Nucleus accumbens (tissue), 56 donors: ENCODE results near the gene DPP8.
A peak's percentile ranks its signal among the peaks of the same experiment; 100 is the strongest.

Experiments
- DNase-seq, 56 donors: peaks; one replicate each; lab custom pipeline; 2025; lab: John Stamatoyannopoulos, UW

DPP8 gene

DNA sequence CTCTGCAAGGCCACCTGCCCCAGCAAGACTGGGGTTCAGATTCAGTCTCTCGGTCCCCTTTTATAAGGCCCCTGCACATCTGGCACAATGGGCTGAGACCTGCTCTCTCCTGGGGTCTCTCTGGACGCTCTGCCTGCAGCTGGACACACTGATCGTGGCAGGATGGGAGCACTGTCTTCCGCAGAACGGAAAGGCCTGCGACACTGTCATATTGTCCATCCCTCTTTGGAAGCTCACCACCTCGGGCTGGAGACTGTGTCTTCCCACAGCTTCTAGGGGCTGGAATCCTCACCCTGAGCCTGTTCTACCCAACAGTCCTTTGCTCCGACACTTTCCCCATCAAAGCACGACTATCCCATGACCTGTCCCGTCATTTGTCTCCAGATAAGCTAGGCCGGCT is 83.3 kb downstream of the DPP8 start:
- no peak for DNase-seq

DNA sequence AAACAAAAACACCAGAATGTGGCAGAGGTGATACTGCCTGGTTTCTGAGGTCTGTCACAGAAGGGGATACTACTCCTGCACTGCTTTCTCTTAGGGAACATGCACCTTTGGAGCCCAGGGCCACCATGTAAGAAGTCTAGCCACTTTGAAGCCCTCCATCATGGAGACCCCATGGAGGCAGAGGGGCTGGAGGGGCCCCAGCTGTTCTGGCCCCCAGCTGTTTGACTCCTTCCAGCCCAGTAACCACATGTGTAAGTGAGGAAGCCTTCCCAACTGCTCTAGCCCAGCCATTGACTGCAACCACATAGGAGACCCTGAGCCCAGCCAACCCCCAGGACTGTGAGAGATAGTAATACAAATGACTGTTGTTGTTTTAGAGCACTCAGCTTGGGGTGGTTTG is 85.8 kb downstream of the DPP8 start:
- no peak for DNase-seq

DNA sequence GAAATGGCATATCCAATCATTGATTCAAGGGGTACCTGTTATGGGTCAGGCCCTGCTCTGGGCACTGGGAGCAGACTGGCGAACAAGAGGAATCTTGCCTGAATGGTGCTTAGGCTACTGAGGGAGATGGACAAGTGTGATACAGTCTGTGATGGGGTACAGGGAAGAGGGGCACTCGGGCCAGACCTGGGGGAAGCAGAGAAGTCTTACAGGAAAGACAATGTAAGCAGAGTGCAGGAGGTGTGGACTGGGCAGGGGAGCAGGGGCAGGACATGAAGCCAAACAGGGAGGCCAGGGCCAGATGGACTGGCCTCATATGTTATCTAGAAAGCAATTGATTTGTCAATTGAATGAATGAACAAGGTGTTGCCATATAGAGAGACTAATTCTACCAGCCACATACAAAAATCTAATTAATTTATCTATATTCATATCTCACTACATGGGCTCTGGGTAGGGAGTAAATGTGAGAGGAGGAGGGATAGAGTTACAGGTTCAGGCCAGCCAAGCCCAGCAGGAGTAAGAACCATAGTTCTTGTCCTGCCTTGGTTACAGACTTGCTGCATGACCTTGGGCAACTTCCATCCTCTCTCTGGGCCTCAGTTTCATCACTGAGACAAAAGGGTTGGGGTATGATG is 91.2 kb downstream of the DPP8 start:
- DNase-seq, result no peak

DNA sequence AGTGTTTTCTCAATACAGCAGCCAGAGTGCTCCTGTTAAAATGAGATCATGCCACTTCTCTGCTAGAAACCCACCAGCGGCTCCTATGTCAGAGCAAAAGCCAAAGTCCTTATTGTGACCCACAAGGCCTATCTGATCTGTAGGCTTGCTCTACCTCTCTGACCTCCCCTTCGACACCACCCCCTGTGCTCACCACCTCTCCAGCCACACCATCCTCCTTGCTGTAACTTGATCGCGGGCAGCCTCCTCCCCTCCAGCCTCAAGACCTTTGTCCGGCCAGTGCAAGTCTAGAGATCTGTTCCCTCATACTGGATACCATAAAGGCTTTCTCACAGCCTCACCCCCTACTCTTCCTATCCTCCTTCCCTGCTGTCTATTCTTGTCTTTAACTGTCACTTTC is 92.8 kb downstream of the DPP8 start:
- DNase-seq, result no peak

DNA sequence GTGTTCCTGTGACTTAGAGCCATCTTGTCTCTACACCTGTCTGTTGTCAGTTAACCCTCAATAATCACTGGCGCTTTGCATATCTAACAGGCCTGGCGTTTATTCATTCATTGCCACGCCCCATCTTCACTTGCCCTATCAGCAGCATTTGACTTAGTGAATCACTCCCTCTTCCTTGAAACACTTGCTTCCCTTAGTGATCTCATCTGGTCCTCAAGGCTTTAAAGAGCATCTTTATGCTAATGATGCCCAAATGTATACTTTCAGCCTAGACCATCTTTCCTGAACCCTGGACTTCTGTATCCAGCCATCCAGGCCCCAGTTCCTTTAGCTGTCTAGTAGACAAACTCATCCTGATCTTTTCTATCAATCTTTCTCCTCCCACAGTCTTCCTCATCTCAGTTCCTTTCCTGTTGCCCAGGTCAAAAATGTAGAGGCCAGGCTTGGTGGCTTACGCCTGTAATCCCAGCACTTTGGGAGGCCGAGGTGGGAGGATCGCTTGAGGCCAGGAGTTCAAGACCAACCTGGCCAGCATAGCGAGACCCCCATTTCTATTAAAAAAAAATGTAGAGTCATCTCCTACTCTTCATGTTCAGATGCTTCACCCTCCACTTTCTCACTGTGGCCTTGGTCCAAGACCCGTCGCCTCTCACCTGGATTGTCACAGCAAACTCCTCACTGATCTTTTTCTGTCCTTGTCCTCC is 93.4 kb downstream of the DPP8 start:
- DNase-seq, result no peak

DNA sequence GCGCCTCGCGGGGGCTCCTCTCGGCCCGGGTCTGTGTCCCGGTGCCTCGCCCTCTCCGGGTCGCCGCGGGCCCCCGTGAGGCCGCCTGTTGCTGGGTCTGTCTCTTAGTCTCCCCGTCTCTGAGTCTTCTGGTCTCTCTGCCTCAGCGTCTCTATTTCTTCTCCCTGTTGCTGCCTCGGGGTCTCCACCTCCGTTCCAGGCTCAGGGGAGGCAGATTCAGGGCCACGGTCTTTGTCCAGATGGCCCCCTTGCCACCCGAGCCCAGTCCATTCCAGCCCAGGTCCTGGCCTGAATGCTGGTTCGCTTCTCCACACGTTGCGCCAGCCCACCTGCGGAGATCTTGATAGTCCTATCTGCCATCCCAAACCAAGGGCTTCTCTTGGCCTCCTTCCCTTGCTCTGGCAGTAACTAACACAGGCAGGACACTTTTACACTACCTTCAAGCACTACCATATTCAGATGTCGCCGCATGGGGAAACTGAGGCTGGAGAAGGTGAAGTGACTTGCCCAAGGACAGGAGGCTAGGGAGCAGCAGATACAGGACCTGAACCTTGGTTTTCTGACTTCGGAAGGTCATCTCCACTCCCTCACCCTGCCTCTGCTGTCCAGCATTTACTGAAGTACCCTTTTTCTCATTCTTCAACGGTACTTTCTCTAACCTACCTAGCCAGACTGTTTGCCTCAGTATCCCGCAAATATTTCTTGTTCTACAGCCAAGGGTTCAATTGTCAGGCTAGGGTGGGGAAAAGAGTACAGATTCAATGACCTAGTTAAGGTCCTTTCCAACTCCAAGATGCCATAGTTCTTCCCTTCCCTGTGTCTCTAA is 94.1 kb downstream of the DPP8 start:
- DNase-seq, result no peak

DNA sequence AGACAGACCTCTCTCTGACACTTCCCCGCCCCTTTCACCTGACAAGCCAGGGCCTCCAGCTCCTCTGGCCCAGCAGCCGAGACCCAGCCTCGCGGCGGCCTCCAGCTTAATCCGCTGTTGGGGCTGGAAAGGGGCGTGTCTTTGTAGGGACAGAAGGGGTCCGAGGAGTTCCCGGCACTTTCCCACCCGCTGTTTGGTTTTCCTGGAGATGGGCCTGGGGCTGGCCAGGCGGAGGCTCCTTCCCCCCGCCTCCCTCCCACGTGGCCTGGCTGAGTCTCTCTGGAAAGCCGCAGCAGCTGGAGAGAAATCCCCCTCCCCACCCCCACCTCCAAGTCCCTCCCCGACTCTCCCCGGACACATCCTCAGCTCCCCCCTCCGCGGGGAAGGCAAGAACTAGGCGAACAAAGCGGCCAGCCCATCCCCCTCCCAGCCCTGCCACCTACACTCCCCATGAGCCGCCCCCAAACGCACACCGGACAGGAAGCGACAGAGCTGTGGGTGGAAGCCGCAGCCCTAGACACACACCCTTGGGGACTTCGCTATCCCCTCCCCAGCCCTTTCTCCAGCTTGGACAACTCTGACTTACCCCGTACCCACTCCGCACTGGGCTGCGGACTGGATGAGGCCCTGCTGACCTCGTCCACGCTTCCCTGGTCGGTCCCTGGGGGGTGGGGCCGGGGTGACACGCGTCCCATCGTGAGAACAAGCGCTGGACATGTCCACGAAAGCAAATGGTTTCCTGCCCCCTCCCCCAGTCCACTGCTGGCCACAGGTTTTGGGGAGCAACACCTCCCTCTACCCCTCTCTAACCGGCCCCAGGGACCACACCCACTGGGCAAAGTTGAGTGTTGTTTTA is 95.9 kb downstream of the DPP8 start:
- peak in 33 of 56 donors; percentile 7 to 75 (median 36) for DNase-seq

DNA sequence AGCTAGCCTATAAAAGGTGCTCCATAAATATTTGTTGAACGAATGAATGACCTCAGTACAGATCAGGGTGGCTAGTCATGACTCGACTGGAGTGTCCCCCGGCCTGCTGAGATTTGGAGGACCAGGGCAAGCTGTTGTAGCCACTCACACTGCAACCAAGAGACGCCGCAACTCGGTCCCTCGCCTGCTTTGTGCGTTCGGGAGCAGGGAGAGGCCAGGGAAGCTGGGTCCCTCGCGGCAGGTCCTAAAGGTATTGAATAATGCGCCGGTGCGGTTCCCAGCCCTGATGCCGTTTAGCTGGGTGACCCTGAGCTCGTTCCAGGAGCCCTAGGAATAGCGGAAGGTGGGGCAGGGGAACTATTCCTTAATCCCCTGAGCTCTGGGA is 96.5 kb downstream of the DPP8 start:
- no peak for DNase-seq

DNA sequence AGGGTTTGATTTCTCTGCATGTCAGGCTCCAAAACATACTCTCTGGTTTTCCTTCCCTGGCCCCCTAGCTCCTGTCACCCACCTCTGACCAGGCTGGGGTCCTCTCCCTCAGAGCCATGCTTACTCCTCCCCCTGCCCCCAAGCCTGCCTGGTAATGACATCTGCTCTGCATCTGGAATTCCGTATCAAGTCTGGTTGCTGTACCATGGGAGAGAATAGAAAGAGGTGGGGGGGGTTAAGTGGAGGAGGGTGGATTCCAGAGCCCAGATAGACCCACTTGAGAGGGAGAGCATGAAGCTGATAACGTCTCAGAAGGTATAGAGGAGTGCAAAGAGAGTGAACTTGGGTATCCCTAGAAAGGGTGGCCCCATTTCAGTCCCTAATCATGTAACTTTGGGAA is 98.9 kb downstream of the DPP8 start:
- DNase-seq, result no peak

DNA sequence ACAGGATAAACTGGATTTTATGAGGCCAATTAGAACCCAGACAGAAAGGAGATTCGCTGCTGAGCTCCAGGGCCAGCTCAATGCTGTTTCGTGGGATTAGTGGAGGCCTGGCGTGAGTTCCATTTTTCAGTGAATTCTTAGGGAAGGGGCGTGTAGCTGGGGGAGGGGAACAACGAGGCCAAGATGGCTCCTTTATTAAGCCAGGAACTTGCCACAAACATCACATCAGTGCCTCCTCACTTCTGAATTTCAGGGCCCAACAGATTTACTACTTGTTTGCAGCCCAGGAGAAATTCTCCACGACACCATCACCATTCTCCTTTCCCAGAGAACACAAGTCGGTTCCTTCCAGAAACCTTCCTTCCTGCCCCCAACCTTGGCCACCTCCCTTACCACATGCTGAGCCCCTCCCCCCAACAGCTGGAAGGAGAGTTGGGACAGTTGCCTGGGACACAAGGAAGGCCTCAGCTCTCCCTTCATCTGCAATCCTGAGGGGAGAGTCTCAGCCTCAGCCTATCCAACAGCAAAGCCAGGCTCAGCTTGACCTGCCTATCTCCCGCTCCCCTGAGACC is 100.6 kb downstream of the DPP8 start:
- DNase-seq, result peak in 5 of 56 donors; percentile 9 to 54 (median 11)

DNA sequence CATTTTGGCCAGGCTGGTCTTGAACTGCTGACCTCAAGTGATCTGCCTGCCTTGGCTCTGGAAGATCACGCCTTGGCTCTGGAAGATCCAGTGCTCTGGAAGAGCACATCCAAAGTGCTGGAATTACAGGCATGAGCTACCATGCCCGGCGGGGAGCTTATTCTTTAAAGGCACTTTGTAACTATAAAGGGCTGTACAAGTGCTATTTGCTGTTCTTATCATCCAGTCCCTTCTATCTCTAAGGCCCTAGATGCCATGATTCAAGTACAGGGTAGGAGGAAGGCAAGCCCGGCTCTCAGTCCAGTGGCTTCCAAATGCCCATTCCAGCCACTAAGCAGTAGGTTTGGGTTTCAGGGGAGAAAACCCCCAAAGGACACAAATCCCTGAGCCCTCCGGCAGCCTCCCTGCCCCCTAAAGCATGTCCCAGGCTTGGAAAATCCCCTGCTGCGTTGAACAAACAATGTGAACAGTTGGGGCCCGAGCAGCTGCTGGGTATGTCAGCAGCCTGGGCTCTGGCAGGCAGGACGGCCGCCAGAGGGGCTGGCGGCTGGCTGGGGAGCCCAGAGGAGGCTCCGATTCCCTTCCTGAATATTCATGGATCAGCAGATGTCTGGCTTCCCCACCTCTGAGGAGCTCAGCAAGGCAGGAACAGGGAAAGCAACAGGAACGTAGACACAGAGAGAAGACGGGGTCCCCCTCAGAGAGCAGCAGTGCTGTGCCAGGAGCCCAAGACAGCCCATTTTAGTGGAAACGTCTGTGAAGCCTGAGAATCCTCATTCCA is 102.5 kb downstream of the DPP8 start:
- DNase-seq, result peak in 34 of 56 donors; percentile 4 to 66 (median 24)

DNA sequence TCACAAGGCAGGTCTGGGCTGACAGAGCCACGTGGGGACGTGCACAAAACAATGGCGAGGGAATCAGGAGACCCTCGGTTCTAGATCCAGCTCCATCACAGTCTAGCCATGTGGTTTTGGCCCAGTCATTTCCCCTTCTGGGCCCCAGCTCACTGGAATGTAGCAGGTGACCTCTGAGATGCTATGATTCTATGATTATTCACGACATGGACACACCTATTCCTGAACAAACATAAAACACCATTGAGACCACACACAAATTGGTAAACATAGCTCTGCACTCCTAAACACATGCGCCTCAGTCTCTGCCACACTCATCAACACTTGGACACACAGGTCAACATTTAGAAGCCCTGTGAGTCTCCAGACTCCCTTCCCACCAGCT is 103.7 kb downstream of the DPP8 start:
- DNase-seq, result no peak

DNA sequence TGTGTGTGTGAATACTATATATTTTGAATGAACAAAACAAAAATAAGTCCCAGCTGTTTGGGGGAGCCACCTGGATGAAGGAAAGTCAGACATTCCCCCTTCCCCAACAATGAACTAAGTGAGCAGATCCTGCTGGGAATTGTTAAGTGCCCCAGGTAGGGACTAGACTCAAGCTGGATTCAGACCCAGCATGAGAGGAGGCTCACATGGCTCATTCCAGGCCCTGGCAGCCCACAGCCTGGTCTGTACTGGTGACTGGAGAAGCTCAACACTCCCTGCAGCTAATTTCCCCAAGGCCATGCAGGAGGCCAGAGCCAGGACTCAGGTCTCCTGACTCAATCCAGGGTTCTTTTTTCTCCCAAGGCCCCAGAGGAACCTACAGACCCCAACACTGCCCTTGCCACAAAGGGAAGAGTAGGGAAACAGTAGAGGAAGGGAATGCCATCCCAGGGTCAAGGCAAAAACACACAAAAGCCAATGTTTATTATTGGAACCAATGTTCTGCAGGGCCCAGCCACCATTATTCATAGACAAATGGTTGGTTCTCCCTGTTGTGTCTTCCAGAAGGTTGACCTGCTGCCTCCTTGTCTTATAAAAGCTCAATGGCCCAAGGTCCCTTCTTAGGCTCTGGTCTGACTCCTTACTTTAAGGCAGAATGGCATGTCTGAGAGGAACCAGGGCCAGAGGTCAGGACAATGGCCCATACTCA is 104.3 kb downstream of the DPP8 start:
- DNase-seq, result no peak

DNA sequence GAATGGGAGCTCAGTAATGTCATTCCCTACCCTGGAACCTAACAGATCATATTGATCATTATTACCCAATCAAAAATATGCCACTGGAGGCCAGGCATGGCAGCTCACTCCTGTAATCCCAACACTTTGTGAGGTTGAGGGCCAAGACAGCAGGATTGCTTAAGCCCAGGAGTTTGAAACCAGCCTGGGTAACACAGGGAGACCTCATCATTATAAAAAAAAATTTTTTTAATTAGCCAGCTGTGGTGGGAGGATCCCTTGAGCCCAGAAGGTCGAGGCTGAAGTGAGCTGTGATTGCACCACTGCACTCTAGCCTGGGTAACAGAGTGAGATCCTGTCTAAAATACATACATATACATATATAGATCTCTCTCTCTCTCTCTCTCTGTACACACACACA is 104.9 kb downstream of the DPP8 start:
- DNase-seq, result no peak

DNA sequence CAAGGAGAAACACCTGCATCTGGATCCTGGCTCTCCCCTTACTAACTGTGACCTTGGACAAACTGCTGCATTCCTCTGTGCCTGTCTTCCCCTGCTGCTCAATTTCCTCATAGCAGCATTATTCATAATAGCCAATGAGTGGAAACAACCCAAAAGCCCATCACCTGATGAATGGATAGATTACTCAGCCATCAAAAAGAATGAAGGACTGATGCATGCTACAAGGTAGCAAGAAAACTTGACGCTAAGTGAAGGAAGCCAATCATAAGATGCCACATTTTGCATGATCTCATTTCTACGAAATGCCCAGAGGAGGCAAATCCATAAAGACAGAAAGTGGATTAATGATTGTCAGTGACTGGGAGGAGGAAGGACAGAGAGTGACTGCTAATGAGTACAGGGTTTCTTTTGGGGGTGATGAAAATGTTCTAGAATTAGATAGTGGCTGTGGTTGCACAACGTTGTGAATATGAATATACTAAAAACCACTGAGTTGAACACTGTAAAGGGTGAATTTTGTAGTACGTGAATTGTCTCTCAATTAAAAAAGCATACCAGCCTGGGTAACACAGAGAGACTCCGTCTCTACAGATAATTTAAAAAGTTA is 105.9 kb downstream of the DPP8 start:
- DNase-seq, result no peak

DNA sequence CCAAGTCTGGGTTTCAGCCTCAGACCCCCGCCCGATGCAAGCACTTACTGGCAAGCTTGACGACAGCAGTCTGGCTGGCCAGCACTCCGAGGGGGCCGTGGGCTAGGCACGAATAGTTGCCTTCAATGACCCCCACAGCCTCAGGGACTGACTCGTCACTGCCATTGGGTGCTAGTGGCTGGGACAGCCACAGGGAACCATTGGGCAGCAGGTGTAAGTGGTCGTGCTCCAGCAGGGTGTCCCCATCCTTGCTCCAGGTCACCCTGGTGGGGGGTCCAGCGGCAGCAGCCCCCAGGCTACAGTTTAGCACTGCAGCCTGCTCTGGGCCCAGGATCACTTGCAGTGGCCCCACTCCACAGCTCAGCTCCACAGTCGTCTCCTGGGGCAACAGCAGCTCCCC is 106.5 kb downstream of the DPP8 start:
- no peak for DNase-seq

DNA sequence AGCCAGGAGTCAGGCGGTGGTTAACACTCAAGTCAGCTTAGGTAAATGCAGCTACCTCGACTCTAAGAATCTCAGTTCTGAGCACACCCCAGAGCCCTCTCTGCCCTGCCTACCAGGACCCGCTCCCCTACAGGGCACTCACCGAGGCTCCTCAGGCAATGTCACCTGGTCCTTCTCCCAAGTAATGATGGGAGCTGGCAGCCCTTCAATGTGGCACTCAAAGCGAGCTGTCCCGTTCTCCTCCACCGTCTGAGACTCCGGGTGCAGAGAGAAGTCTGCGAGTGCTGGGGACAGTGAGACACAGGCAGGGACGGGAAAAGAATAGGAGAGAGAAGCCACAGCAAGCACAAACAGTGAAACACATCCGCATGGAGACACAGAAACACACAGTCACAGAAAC is 107.5 kb downstream of the DPP8 start:
- no peak for DNase-seq

DNA sequence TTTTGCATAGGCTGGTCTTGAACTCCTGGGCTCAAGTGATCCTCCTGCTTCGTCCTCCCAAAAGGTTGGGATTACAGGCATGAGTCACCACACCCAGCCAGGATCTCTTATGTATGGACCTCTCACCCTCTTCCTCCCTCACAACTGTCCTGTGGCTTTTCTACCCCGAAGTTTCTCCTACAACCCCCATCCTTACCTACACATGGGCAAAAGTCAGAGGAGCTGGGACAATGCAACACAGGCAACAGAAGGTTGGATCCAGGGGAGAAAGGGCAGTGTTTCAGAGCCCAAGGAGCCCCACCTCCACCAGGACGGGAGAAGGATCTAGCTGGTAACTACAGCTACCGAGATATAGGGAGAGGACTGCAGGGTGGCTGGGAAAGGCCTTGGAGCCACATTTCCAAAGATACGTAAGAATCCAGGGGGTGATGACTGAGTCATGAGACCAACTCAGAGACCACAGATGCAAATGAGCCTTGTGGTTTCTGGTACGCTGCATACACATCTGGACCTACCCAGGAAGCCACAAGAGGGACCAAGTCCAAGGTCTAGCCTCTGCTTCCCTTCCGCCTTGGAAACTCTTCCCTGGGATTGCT is 108.4 kb downstream of the DPP8 start:
- DNase-seq, result no peak
